A549 (cell line): ENCODE results near the gene SAA2.

Experiments
- CTCF ChIP-seq: fragments of >200 bp; sonication (Bioruptor Twin); formaldehyde crosslinking; IDR thresholded peaks from 3 replicates; pipeline ENCODE4 v1.5.1; 2016
- NR3C1 ChIP-seq: fragments of >200 bp; sonication (Bioruptor Twin); formaldehyde crosslinking; IDR thresholded peaks from 3 replicates; pipeline ENCODE4 v1.6.1; 2017

- TF ChIP-seq NR3C1 (no peak), CTCF (no peak)
Observed at GRCh38 chr11:18248561-18248960, at the start of gene SAA2.
